NCI-H2081 treated with DMSO at 0.1 percent for 48 hours (cell line): ENCODE results near the gene MSL1.

ENCODE experiments used
- DNase-seq: peaks from one replicate; lab custom pipeline; 2025; lab: John Stamatoyannopoulos, UW

The MSL1 gene

GRCh38 chr17:40121181-40122135 lies at the start of gene MSL1:
MSL1 (plus strand) TSS chr17:40121971; CDS start chr17:40122613, 642 bp downstream.
- no peak for DNase-seq

GRCh38 chr17:40072040-40072734 lies 49.6 kb upstream of the MSL1 start:
- peak; percentile 78 for DNase-seq

- no peak for DNase-seq
Measured at GRCh38 chr17:40072735-40073346, 48.9 kb upstream of the MSL1 start.

- DNase-seq: no peak
Measured at GRCh38 chr17:40073454-40074174, 48.2 kb upstream of the MSL1 start.

- DNase-seq: no peak
Measured at GRCh38 chr17:40074175-40074512, 47.6 kb upstream of the MSL1 start.

GRCh38 chr17:40074871-40075200 lies 46.9 kb upstream of the MSL1 start:
- DNase-seq: no peak

- DNase-seq: peak; percentile 32
Measured at GRCh38 chr17:40075201-40075941, 46.4 kb upstream of the MSL1 start.

GRCh38 chr17:40075942-40076498 lies 45.8 kb upstream of the MSL1 start:
- DNase-seq: no peak

- no peak for DNase-seq
Measured at GRCh38 chr17:40076591-40076990, 45.2 kb upstream of the MSL1 start.

GRCh38 chr17:40079545-40079944 lies 42.2 kb upstream of the MSL1 start:
- no peak for DNase-seq

- DNase-seq: no peak
Measured at GRCh38 chr17:40084477-40084876, 37.3 kb upstream of the MSL1 start.

GRCh38 chr17:40086150-40087044 lies 35.4 kb upstream of the MSL1 start:
- no peak for DNase-seq

GRCh38 chr17:40087049-40087794 lies 34.5 kb upstream of the MSL1 start:
- DNase-seq: no peak

- DNase-seq: no peak
Measured at GRCh38 chr17:40087903-40088718, 33.7 kb upstream of the MSL1 start.

- DNase-seq: no peak
Measured at GRCh38 chr17:40089077-40089895, 32.5 kb upstream of the MSL1 start.

GRCh38 chr17:40090237-40091119 lies 31.3 kb upstream of the MSL1 start:
- no peak for DNase-seq
